WERI-Rb-1 (cell line): ENCODE results near the gene SFMBT2.

Source experiments
- DNase-seq: peaks from one replicate; pipeline ENCODE4 v3.0.0-alpha.2; 2020
- H3K27ac ChIP-seq: fragments of 250-450 bp; sonication (Bioruptor Pico); 2 replicates; pipeline ENCODE4 v1.5.1; 2020; ENCODE audit warnings: mild to moderate bottlenecking, moderate library complexity
- H3K27me3 ChIP-seq: fragments of 250-450 bp; sonication (Bioruptor Pico); 2 replicates; pipeline ENCODE4 v1.5.1; 2021; ENCODE audit warnings: mild to moderate bottlenecking, low read depth, moderate library complexity; ENCODE audit not compliant: insufficient read depth, severe bottlenecking
- H3K36me3 ChIP-seq: fragments of 250-450 bp; sonication (Bioruptor Pico); 2 replicates; pipeline ENCODE4 v1.5.1; 2020; ENCODE audit warnings: mild to moderate bottlenecking, moderate library complexity
- H3K4me3 ChIP-seq: 2 replicates; pipeline ENCODE4 v1.5.1; 2011; ENCODE audit warnings: low read depth, mild to moderate bottlenecking, control low read depth, low read length
- H3K9me3 ChIP-seq: fragments of 250-450 bp; sonication (Bioruptor Pico); 2 replicates; pipeline ENCODE4 v1.5.1; 2021; ENCODE audit warnings: mild to moderate bottlenecking, moderate library complexity; ENCODE audit not compliant: severe bottlenecking
- TF ChIP-seq, protein P1 (sequence below): IDR thresholded peaks from 2 replicates; pipeline ENCODE4 v1.5.1; 2011; ENCODE audit warnings: low read depth, mild to moderate bottlenecking, control low read depth, inconsistent platforms, low read length

The SFMBT2 gene

DNA sequence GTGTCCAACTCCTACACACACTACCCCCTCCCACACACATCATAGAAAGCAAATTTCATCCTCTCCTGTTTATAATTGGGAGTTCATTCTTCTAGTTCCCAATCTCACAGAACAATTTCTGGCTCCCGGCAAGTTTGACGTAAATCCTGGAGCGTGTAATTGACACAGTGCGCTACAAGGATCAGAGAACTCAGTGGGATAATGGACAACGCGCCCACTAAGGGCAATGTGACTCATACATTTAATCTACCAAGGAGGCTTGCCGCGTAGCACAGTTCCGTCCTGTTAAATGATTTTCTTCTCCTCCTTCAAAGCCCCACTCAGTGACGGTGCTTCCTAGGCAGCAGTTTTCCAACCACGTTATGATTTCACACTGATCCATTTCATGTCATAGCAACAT is 277.6 kb downstream of the SFMBT2 start:
- Histone ChIP-seq H3K4me3 (no peak overlapping the region), H3K27me3 (no peaks in the 10 kb centered on the region), H3K27ac (no peak overlapping the region), H3K36me3 (no peaks in the 10 kb centered on the region), H3K9me3 (no peaks in the 10 kb centered on the region)
- no peak for DNase-seq
- TF ChIP-seq, protein P1, sequence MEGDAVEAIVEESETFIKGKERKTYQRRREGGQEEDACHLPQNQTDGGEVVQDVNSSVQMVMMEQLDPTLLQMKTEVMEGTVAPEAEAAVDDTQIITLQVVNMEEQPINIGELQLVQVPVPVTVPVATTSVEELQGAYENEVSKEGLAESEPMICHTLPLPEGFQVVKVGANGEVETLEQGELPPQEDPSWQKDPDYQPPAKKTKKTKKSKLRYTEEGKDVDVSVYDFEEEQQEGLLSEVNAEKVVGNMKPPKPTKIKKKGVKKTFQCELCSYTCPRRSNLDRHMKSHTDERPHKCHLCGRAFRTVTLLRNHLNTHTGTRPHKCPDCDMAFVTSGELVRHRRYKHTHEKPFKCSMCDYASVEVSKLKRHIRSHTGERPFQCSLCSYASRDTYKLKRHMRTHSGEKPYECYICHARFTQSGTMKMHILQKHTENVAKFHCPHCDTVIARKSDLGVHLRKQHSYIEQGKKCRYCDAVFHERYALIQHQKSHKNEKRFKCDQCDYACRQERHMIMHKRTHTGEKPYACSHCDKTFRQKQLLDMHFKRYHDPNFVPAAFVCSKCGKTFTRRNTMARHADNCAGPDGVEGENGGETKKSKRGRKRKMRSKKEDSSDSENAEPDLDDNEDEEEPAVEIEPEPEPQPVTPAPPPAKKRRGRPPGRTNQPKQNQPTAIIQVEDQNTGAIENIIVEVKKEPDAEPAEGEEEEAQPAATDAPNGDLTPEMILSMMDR: no peak

DNA sequence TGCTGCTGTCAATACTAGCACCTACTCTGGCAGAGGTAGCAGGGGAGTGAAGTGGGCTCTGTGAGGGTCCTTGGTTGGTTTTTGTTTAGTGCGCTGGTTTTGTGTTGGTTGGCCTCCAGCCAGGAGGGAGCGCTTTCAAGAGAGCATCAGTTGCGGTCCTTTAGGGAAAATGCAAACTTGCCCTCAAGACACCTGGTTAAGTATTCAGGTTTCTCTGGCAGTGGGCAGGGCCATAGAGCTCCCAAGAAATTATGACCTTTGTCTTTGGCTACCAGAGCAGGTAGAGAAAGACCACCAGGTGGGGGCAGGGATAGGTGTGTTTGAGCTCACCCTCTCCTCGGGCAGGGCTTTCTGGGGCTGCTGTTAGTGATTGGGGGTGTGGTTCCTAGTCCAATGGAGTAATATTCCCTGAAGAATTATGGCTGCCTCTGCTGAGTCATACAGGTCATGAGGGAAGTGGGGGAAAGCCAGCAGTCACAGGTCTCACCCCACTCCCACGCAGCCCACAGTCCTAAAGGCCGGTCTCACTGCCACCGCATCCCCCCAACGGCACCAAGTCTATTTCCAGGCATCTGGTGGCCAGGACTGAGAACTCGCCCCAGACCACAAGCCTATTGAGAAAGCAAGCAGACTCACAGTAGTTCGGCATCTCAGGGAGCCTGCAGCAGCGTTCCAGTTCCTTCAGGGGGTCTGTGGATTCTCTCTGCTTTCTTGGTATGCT is 280.5 kb downstream of the SFMBT2 start:
- TF ChIP-seq, protein P1: no peak
- Histone ChIP-seq H3K27me3 (no peaks in the 10 kb centered on the region), H3K9me3 (no peaks in the 10 kb centered on the region), H3K27ac (no peak overlapping the region), H3K36me3 (no peaks in the 10 kb centered on the region), H3K4me3 (no peak overlapping the region)
- no peak for DNase-seq

DNA sequence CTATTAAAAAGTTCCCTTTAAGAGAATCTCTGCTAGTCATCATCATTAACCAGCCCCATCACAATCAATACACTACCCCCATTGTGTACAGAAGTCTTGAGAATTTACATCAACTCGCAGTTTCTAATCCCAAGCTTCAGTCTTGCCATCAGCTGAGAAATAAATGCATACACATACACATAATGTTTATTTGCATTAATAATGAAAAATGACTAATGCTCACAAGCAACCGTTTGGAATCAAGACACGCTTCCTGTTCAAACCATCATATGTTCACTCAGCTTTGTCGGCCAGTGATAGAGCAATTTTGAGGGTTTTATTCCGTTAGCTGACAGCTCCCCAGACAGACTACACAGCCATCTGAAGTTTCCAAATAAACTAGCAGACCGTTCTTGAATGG is 287.1 kb downstream of the SFMBT2 start:
- no peaks in the 10 kb centered on the region for H3K27me3 ChIP-seq
- H3K27ac ChIP-seq: no peak overlapping the region
- DNase-seq: no peak
- H3K36me3 ChIP-seq: no peaks in the 10 kb centered on the region
- H3K4me3 ChIP-seq: no peak overlapping the region
- TF ChIP-seq, protein P1: no peak
- H3K9me3 ChIP-seq: no peaks in the 10 kb centered on the region

DNA sequence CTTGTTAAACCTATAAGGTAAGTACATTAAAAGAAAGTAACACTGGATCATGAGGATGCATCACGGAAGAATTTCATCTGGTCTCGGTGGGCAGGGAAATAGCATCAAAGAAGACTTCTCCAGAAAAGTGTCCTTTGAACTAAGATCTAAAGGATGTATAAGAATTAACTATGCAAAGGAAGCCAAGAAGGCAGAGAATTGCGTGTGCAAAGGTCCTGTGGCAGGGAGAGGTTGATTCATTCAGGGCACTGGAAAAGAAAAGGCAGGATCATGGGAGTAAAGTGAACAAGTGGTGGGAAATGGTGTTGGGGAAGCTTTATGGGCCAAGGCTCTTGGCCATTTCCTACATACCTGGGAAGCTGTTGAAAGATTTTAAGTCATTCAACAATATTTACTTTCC is 288.3 kb downstream of the SFMBT2 start:
- no peak for DNase-seq
- H3K4me3 ChIP-seq: no peak overlapping the region
- no peak overlapping the region for H3K27ac ChIP-seq
- TF ChIP-seq, protein P1: no peak
- H3K27me3 ChIP-seq: no peaks in the 10 kb centered on the region
- H3K9me3 ChIP-seq: no peaks in the 10 kb centered on the region
- no peaks in the 10 kb centered on the region for H3K36me3 ChIP-seq

DNA sequence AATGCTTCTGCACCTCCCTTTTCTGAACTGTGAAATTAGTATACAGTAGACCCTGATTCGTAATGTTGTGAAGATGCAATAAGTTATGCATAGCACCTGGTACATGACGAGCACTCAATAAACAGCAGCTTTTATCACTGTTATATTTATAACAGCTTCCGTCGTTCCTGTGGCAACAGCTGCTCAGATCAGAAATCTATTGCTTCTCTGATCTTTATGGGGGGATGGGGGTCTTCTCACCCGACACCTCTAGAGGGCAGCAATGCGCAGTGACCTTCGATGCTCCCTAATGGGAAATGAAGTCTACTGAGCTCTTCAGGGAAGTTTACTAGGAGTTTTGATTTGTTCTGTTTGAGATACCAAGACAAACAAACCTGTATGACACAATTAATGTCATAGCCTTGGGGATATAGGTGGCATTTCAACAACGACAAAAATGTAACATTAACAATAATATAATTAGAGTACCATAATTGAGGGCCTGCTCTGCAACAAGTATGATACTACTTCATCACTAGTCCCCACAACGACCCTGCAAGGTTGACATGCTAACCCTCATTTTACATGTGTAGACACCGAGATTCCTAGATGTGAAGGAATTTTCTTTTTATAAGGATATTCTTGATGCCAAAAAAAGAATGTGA is 289.6 kb downstream of the SFMBT2 start:
- Histone ChIP-seq H3K36me3 (no peaks in the 10 kb centered on the region), H3K9me3 (no peaks in the 10 kb centered on the region), H3K27ac (no peak overlapping the region), H3K4me3 (no peak overlapping the region), H3K27me3 (no peaks in the 10 kb centered on the region)
- DNase-seq: peak; percentile 7
- TF ChIP-seq, protein P1: peak; percentile 42; the same call in 1 of the 2 replicates
